ENCODE measurements around the gene AURKAIP1.
"Not testable (repeated sequence)": the region's sequence is repeated elsewhere in the genome, so short reads cannot be mapped to it uniquely, and the experiment has no call there.

Gene AURKAIP1

GRCh38 chr1:1374929-1375662 lies at the start of gene AURKAIP1:
Gene AURKAIP1, minus strand, starts transcription at chr1:1375207. Its CDS starts 451 bp downstream, at chr1:1374756.
- peak; percentile 99 for DNase-seq (ENCODE audit: low spot score)

- DNase-seq (ENCODE audit: low spot score), result no peak
Measured at GRCh38 chr1:1424707-1425106, 49.7 kb upstream of the AURKAIP1 start.

- no peak for DNase-seq (ENCODE audit: low spot score)
Measured at GRCh38 chr1:1423245-1423597, 48.2 kb upstream of the AURKAIP1 start.

- DNase-seq (ENCODE audit: low spot score), result no peak
Measured at GRCh38 chr1:1422465-1423244, 47.6 kb upstream of the AURKAIP1 start.

DNA sequence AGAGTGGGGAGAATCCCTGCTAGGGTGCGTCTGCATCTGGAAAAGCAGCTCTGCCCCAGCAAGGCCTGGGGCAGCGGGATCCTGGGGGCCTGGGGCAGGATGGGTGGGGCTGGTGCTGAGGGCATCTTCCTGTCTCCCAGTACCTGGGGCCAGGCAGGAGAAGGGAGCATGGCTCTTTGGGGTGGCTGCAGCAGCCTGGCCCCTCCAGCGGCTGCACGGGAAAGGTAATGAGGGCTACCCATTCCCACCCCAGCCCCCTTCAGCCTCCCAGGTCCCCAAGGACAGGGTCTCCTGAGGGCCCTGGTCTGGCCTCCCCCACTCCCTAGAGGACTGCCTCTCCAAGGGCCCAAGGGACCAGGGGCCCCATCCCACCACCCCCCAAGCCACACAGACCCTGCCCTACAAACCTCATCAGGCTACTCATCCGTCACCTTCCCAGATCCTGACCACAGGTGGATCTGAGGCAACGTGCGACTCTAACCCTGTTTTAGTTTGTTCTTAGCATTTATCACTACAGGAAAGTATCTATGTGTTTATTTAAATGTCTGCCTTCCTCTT lies 47.0 kb upstream of the AURKAIP1 start:
- DNase-seq (ENCODE audit: low spot score), result no peak

- DNase-seq (ENCODE audit: low spot score), result no peak
Measured at GRCh38 chr1:1421147-1421906, 46.3 kb upstream of the AURKAIP1 start, which contains the start of gene ANKRD65. Gene ANKRD65, minus strand, starts transcription at chr1:1421276. Its CDS starts 271 bp downstream, at chr1:1421005.

GRCh38 chr1:1420654-1421141 lies 45.7 kb upstream of the AURKAIP1 start:
- DNase-seq (ENCODE audit: low spot score), result no peak

GRCh38 chr1:1419813-1420653 lies 45.0 kb upstream of the AURKAIP1 start:
- DNase-seq (ENCODE audit: low spot score), result no peak

- no peak for DNase-seq (ENCODE audit: low spot score)
Measured at GRCh38 chr1:1419363-1419812, 44.4 kb upstream of the AURKAIP1 start.

DNA sequence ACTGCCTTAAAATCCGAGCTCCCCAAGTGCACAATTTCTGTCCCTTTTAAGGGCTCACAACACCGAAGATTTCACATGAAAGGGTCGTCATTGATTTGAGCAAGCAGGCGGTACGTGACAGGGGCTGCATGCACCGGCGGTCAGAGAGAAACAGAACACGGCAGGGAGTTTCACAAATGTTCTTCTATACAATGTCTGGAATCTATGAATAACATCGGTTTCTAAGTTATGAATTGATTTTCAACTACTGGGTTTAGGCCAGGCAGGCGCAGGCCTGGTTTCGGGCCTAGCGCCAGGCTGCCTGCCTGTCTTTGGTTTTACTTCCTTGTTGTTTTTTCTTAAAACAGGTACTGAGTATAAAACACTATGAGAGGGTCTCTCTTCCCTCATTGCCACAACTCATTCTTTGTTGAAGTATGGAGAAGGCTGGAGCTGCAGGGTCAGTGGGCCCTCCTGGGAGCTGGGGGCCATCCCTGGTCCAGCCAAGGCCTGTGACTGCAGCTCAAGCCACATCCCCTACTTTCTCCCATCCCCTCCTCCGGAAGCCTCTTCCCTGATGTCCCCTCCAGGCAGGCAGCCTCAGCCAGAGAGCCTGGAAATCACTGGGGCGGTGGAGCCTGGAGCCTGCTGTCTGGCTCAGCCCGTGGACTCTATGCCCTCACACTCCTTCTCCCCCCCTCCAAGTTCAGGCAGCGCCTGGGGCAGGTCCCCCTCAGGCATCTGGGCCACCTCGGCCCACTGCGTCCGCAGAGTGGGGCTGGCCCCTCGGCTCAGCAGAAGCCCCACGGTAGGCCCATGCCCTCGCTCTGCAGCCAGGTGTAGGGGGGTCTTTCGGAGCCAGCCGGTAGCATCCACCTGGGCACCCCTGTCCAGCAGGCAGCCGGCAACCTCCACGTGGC lies 43.7 kb upstream of the AURKAIP1 start:
- no peak for DNase-seq (ENCODE audit: low spot score)

DNA sequence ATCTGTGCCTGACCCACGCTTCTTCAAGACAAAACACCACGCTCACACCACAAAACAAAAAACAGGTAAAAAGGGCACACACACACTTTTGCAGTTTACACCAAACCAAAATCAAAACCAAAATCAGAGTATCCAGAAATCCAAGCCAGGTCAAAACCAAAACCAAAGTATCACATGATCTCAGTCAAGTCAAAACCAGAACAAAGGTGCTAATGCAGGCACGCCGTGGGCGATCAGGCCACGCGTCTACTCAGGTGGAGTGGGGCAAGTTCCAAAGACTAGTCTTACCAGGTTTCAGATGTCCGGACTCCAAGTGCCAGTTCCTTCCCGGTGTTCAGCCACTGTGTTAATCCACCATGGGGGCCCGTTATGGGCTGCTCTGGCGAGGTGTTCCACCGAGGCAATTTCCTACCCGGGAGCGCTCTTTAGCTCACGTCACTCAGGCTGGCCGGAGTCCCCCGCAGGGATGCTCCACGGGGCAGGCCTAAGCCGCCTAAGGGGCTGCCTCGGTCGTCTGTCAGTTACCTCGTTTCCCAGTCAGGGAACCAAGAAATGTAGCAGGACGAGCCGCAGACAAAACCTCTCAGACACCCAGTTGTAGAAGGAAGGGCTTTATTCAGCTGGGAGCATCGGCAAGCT lies 42.9 kb upstream of the AURKAIP1 start:
- not testable (repeated sequence) for DNase-seq (ENCODE audit: low spot score)

- DNase-seq (ENCODE audit: low spot score), result not testable (repeated sequence)
Measured at GRCh38 chr1:1417396-1417795, 42.4 kb upstream of the AURKAIP1 start.

DNA sequence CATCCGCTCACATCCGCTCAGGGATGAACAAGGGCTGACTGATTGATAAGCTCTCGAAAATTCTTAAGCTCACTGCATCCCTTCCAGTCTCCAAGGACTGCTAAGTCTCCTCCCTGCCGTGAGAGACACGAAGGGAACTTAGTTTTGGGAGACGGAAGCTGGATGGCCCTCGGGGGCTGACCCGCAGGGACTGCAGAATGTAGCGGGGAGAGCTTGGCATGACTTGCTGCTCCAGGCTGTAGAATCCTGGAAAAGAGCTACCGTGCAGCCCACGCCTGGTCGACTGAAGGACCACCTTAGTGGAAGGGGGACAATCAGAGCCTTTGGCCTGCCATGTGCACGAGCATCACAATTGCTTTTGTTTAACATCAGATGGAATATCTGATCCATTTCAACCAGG lies 40.7 kb upstream of the AURKAIP1 start:
- DNase-seq (ENCODE audit: low spot score), result no peak

DNA sequence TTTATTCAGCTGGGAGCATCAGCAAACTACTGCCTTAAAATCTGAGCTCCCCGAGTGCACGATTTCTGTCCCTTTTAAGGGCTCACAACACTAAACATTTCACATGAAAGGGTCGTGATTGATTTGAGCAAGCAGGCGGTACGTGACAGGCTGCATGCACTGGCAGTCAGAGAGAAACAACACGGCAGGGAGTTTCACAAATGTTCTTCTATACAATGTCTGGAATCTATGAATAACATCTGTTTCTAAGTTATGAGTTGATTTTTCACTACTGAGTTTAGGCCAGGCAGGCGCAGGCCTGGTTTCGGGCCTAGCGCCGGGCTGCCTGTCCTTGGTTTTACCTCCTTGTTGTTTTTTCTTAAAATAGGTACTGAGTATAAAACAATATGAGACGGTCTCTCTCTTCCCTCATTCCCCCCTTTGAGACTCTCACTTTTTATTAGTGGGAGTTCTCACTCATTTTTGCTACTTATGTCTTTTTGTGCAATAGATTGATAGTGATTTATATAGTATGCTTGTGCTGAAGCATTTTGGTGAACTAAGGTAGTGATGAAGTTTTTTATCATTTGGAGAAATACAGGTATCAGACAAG lies 37.4 kb upstream of the AURKAIP1 start:
- DNase-seq (ENCODE audit: low spot score), result not testable (repeated sequence)

- DNase-seq (ENCODE audit: low spot score), result no peak
Measured at GRCh38 chr1:1411626-1412025, 36.6 kb upstream of the AURKAIP1 start.

GRCh38 chr1:1410238-1410637 lies 35.2 kb upstream of the AURKAIP1 start:
- DNase-seq (ENCODE audit: low spot score), result not testable (repeated sequence)

GRCh38 chr1:1407636-1408318 lies 32.8 kb upstream of the AURKAIP1 start:
- DNase-seq (ENCODE audit: low spot score), result no peak

DNA sequence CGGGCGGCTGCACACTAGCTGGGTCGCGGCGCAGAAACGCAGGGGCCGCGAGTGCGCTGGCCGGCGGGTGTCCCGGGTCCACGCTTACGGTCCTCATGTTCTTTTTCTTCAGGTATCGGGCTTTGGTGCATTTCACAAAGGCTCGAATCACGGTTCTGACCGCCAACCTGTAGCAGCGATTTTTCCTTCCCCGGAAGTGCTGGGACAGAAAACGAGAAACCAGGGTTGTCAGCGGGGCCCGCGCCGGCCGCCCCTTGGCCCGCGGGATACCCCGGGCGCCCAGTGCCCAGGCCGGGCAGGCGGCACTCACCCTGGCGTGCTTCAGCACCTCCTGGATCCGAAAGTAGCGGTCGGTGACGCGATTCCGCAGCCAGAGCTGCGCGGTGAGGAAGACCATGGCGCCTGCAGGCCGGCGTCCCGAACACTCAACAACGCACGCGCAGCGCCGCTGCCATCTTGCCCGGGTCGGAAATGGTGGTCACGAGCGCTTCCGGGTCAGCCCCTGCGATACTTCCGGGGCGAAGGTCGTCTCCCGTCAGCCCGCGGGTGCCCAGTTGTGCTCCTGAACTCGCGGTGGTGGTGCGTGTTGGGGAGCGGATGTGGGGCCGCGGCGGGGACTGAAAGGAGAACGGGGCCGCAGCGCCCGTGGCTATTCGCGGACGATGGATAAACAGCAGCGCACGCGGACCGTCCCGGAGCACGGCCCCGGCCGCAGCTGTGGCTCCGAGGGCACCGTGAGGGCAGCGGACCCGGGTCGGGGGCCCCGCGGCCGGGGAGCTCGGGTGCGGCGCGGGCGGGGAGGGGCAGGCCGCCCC lies 32.0 kb upstream of the AURKAIP1 start, which contains the start of gene MRPL20:
TSS of gene MRPL20 (minus strand) at position 473 of the 815 bp plus-strand sequence. CDS start at position 397, 76 bp downstream.
- DNase-seq (ENCODE audit: low spot score), result peak; percentile 95
